Psoas muscle (tissue), 8 donors: ENCODE measurements around the gene TSPAN5. TPM values are rescaled to one million over a fixed set of nuclear protein-coding genes. Genes with fewer than 3 reads are reported as not detected.

Experiments
- ATAC-seq, 4 donors: fragments of 200-7000 bp; cut with Tn5 transposase; one replicate each; pipeline ENCODE4 v1.9.1; 2020; ENCODE audit warnings: moderate library complexity in 3 of 4, mild to moderate bottlenecking in 2 of 4
- DNase-seq, 2 donors: peaks; one replicate each; pipeline ENCODE4 v3.0.0-alpha.2; 2020
- H3K27ac ChIP-seq: fragments of 200-600 bp; one replicate; pipeline ENCODE4 v1.8.0; 2022
- H3K27me3 ChIP-seq, 3 donors: fragments of 200-600 bp in 1 of 3; one replicate each; pipeline versions ENCODE4 v1.6.1 to v1.8.0; 2013 to 2022; ENCODE audit warnings: low read length in 2 of 3, mild to moderate bottlenecking in 2 of 3, moderate library complexity in 1 of 3; ENCODE audit not compliant: insufficient read depth in 3 of 3
- H3K36me3 ChIP-seq, 2 donors: fragments of 200-600 bp in 1 of 2; one replicate each; pipeline versions ENCODE4 v1.6.1 to v1.8.0; 2013 to 2022; ENCODE audit warnings: low read depth in 1 of 2, mild to moderate bottlenecking in 1 of 2, moderate library complexity in 1 of 2; ENCODE audit not compliant: insufficient read depth in 1 of 2
- H3K4me1 ChIP-seq: fragments of 200-600 bp; one replicate; pipeline ENCODE4 v1.8.0; 2022
- H3K4me3 ChIP-seq: fragments of 200-600 bp; one replicate; pipeline ENCODE4 v1.8.0; 2022; ENCODE audit warnings: mild to moderate bottlenecking
- H3K9me3 ChIP-seq: fragments of 200-600 bp; one replicate; pipeline ENCODE4 v1.8.0; 2022
- CTCF ChIP-seq: fragments of 200-600 bp; IDR thresholded peaks from one replicate; pipeline ENCODE4 v1.8.0; 2022; ENCODE audit warnings: antibody characterized with exemption
- WGBS, 3 donors: extraction: QIAGEN DNeasy Blood & Tissue Kit; methylation state at CpG; one replicate each; pipeline versions ENCODE4 v1.1.6 to v1.1.7; 2013; 5-methylcytosine and 5-hydroxymethylcytosine counted together
- intact Hi-C, 2 donors: fragments of 100-400 bp; cut with DNase I; formaldehyde crosslinking; loops; one replicate each; pipeline versions ENCODE4 v1.11.0 to v1.14.2; 2022
- polyA plus RNA-seq, 3 donors: library from polyadenylated mRNA; stranded (reverse); fragments of 200-250 nt; gene quantifications; one replicate each; pipeline ENCODE4 v1.2.3, GENCODE V29; 2013
- total RNA-seq, 4 donors: library from RNA; stranded (reverse); fragmentation: NEBNext Ultra II Directional in 2 of 4; extraction: Animal tissue kit (Norgen Biotek cat#: 25700) in 2 of 4; gene quantifications; one replicate each; pipeline versions ENCODE4 v1.2.1 to v1.2.4, GENCODE V29; 2021 to 2023
- donor health status: healthy with polysubstance abuse.
- donor health status: DM: no; HTN: no; CAD: no; lungs with moderate emphysema.
- donor health status: Bipolar disorder and iron deficiency.
- donor health status: healthy.
- donor health status: DM: yes; HTN: yes; CAD: no.
- donor health status: DM: no; HTN: no; CAD: no.
- donor health status: DM: no; HTN: no; CAD: no.
- donor health status: DM: yes; HTN: yes; CAD: no.

The TSPAN5 gene
- total and polyA plus RNA-seq, 7 donors: 0.63 to 7.3 (median 3.8) TPM

- no peaks in the 10 kb centered on the region for H3K4me1 ChIP-seq
- H3K4me3 ChIP-seq: no peak overlapping the region
- H3K9me3 ChIP-seq: no peaks in the 10 kb centered on the region
- TF ChIP-seq CTCF: no peak
- peaks cover 0 to 3% (median 0%) of the 10 kb centered on the region in 3 donors for H3K27me3 ChIP-seq
- no peaks in the 10 kb centered on the region for H3K36me3 ChIP-seq
- intact Hi-C loops: no loop called here
- DNase-seq (no peak), ATAC-seq (no peak)
- H3K27ac ChIP-seq: no peak overlapping the region
Measured at GRCh38 chr4:98671131-98671530, 12.7 kb upstream of the TSPAN5 start.

- WGBS, 3 donors: 93 to 99% (median 93%) methylated on average over 5 of the region's 5 CpGs
- H3K4me1 ChIP-seq: no peaks in the 10 kb centered on the region
- DNase-seq (no peak), ATAC-seq (no peak)
- intact Hi-C loops: no loop called here
- TF ChIP-seq CTCF: no peak
- H3K27ac ChIP-seq: no peak overlapping the region
- H3K9me3 ChIP-seq: no peaks in the 10 kb centered on the region
- H3K27me3 ChIP-seq: peaks cover 0 to 3% (median 0%) of the 10 kb centered on the region in 3 donors
- no peak overlapping the region for H3K4me3 ChIP-seq
- no peaks in the 10 kb centered on the region for H3K36me3 ChIP-seq
Measured at GRCh38 chr4:98670186-98670585, 11.8 kb upstream of the TSPAN5 start.

GRCh38 chr4:98669577-98669976 lies 11.2 kb upstream of the TSPAN5 start:
- 84 to 87% (median 86%) methylated on average over 4 of the region's 4 CpGs for WGBS, 3 donors
- H3K36me3 ChIP-seq: no peaks in the 10 kb centered on the region
- H3K4me3 ChIP-seq: no peak overlapping the region
- DNase-seq (no peak), ATAC-seq (no peak)
- intact Hi-C loops: no loop called here
- peaks cover 0 to 3% (median 0%) of the 10 kb centered on the region in 3 donors for H3K27me3 ChIP-seq
- no peaks in the 10 kb centered on the region for H3K4me1 ChIP-seq
- TF ChIP-seq CTCF: no peak
- H3K27ac ChIP-seq: no peak overlapping the region
- H3K9me3 ChIP-seq: no peaks in the 10 kb centered on the region

GRCh38 chr4:98664959-98665358 lies 6.5 kb upstream of the TSPAN5 start:
- Histone ChIP-seq H3K4me3 (no peak overlapping the region), H3K27ac (no peak overlapping the region), H3K27me3 (no peaks in the 10 kb centered on the region), H3K9me3 (no peaks in the 10 kb centered on the region), H3K4me1 (peaks cover 4% of the 10 kb centered on the region), H3K36me3 (no peaks in the 10 kb centered on the region)
- intact Hi-C loops: no loop called here
- ATAC-seq (no peak), DNase-seq (no peak)
- 98 to 100% (median 100%) methylated on average over 4 of the region's 4 CpGs for WGBS, 3 donors
- no peak for TF ChIP-seq CTCF

- WGBS, 3 donors: 66 to 82% (median 74%) methylated on average over 10 of the region's 10 CpGs
- Histone ChIP-seq H3K4me1 (peaks cover 13% of the 10 kb centered on the region), H3K9me3 (no peaks in the 10 kb centered on the region), H3K27ac (no peak overlapping the region), H3K4me3 (no peak overlapping the region), H3K27me3 (no peaks in the 10 kb centered on the region), H3K36me3 (no peaks in the 10 kb centered on the region)
- no peak for TF ChIP-seq CTCF
- intact Hi-C loops: no loop called here
- ATAC-seq: no peak
- DNase-seq: peak in 1 of 2 donors; percentile 13
Measured at GRCh38 chr4:98663226-98664006, 5.0 kb upstream of the TSPAN5 start.
